Adrenal gland (tissue), 5 donors: ENCODE results near the gene POLD2.

Experiments
- CTCF ChIP-seq, 6 experiments: fragments of 450-650 bp in 4 of 6; fragments of 200-600 bp in 2 of 6; sonication (generic) in 1 of 6; IDR thresholded peaks; 1 replicate in 5 of 6; 2 replicates in 1 of 6; pipeline versions ENCODE4 v1.5.1 to v1.8.0; 2016 to 2021; ENCODE audit warnings: antibody characterized with exemption in 6 of 6, mild to moderate bottlenecking in 2 of 6, moderate library complexity in 1 of 6
- POLR2A ChIP-seq, 2 donors: fragments of 450-650 bp; IDR thresholded peaks; one replicate each; pipeline ENCODE4 v1.6.1; 2017; ENCODE audit warnings: antibody characterized with exemption in 2 of 2, mild to moderate bottlenecking in 2 of 2, moderate library complexity in 1 of 2
- donor health status: DM: no; HTN: no; CAD: no.

- no peak for TF ChIP-seq CTCF (IDR thresholded peaks at IDR 0.05)
- TF ChIP-seq POLR2A (IDR thresholded peaks at IDR 0.05), result no peak
Measured at GRCh38 chr7:44107116-44107960, 16.0 kb downstream of the POLD2 start.
